Natural killer cell (primary cell): ENCODE measurements around the gene EPAS1. TPM values are rescaled to one million over a fixed set of nuclear protein-coding genes. Genes with fewer than 3 reads are reported as not detected.

Source experiments
- ATAC-seq, 3 donors: fragments of 150-1000 bp in 2 of 3; fragments of 200-7000 bp in 1 of 3; cut with Tn5 transposase; 1 replicate in 1 of 3; 2 replicates in 2 of 3; pipeline ENCODE4 v1.10.0; 2021; ENCODE audit warnings: mild to moderate bottlenecking in 2 of 3, moderate library complexity in 2 of 3
- DNase-seq, 2 donors: peaks; one replicate each; pipeline versions ENCODE4 v3.0.0 to v3.0.0-alpha.2; 2013 to 2021; ENCODE audit warnings: mixed read lengths in 1 of 2
- H3K27ac ChIP-seq: one replicate; pipeline ENCODE4 v1.5.1; 2013; ENCODE audit warnings: mild to moderate bottlenecking, low read length
- H3K27me3 ChIP-seq: one replicate; pipeline ENCODE4 v1.6.1; 2013; ENCODE audit warnings: low read length; ENCODE audit not compliant: control insufficient read depth, insufficient read depth
- H3K36me3 ChIP-seq: one replicate; pipeline ENCODE4 v1.6.1; 2013; ENCODE audit warnings: low read length; ENCODE audit not compliant: control insufficient read depth, insufficient read depth
- H3K4me1 ChIP-seq: one replicate; pipeline ENCODE4 v1.6.1; 2013; ENCODE audit warnings: low read length; ENCODE audit not compliant: control insufficient read depth, insufficient read depth
- H3K4me3 ChIP-seq: one replicate; pipeline ENCODE4 v1.5.1; 2013; ENCODE audit warnings: low read length
- H3K9me3 ChIP-seq: one replicate; pipeline ENCODE4 v1.6.1; 2013; ENCODE audit warnings: low read length; ENCODE audit not compliant: control insufficient read depth, insufficient read depth
- H3K27ac Mint-ChIP-seq, 2 donors: one replicate each; pipeline ENCODE4 v1.8.0; 2022; ENCODE audit warnings: mild to moderate bottlenecking in 2 of 2, mixed read lengths in 2 of 2, moderate library complexity in 1 of 2
- H3K27me3 Mint-ChIP-seq, 2 donors: one replicate each; pipeline ENCODE4 v1.8.0; 2022; ENCODE audit warnings: low read depth in 2 of 2, mixed read lengths in 2 of 2
- H3K36me3 Mint-ChIP-seq: one replicate; pipeline ENCODE4 v1.8.0; 2022; ENCODE audit warnings: mixed read lengths
- H3K4me1 Mint-ChIP-seq, 2 donors: one replicate each; pipeline ENCODE4 v1.8.0; 2022; ENCODE audit warnings: mixed read lengths in 2 of 2
- H3K4me3 Mint-ChIP-seq: one replicate; pipeline ENCODE4 v1.8.0; 2022; ENCODE audit warnings: mild to moderate bottlenecking, moderate library complexity, mixed read lengths
- H3K9me3 Mint-ChIP-seq, 2 donors: one replicate each; pipeline ENCODE4 v1.8.0; 2022; ENCODE audit warnings: mixed read lengths in 2 of 2
- WGBS: methylation state at CpG from one replicate; pipeline ENCODE4 v1.1.7; 2013; ENCODE audit warnings: missing lambda C conversion rate; ENCODE audit not compliant: insufficient coverage; 5-methylcytosine and 5-hydroxymethylcytosine counted together
- intact Hi-C: fragments of 100-400 bp; cut with micrococcal nuclease; formaldehyde crosslinking; loops from one replicate; pipeline ENCODE4 v1.14.2; 2022
- total RNA-seq, 4 donors: library from RNA; stranded (reverse); fragments of 120-200 nt in 1 of 4; gene quantifications; one replicate each; pipeline versions ENCODE4 v1.2.3 to v1.2.4, GENCODE V29; 2013 to 2022
- TF ChIP-seq, protein P1 (sequence below): fragments of 200-600 bp; IDR thresholded peaks from one replicate; pipeline ENCODE4 v1.8.0; 2022; ENCODE audit warnings: antibody characterized with exemption

Gene EPAS1
- total RNA-seq, 3 donors from 2014 or later (not counting 1 experiment from before 2014, with no cell fraction given) = 2.1 to 61.4 (median 3.6) TPM

DNA sequence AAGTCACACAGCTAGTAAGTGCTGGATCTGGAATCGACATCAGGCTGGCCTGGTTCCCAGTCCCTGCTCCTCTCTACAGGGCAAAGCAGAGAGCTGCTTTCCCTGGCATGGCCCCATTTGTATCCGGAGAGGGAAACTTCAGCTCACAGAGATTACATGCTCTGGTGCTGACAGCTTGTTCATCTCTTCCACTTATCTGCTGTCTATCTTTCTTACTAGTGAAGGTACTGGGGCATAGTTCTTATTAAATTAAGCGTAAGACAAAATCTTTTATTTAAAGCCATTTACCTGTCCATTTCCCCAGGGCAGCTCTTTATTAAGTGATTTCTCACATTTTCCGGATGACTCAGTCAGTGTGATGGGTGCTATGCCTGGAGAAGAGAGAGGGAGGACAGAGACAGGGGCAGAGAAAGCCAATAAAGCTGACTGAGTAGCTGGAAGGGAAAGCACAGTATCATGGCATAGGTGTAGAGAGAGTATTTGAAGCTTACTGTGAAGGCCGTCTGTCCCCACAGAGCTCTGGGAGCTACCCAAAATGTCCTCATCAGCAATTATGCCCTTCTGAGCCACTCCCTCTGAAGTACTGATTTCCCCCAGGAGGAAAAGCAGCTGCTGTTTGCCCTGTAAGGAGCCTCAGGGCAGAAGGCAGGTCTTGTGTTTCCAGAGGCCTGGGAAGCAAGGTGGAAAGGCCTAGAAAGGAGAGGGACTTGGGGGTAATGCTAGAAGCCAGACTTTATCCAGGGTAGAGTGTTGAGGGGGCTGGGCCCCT lies 44.1 kb upstream of the EPAS1 start:
- Mint-ChIP-seq H3K27me3 (peaks cover 5 to 7% of the 10 kb centered on the region in 2 donors), H3K9me3 (no peaks in the 10 kb centered on the region), H3K27ac (peak overlapping the region in 1 of 2 donors; percentile 38), H3K4me3 (no peak overlapping the region), H3K36me3 (no peaks in the 10 kb centered on the region), H3K4me1 (no peaks in the 10 kb centered on the region)
- intact Hi-C loops = no loop called here
- WGBS = 91% methylated on average over 5 of the region's 5 CpGs
- Histone ChIP-seq H3K9me3 (no peaks in the 10 kb centered on the region), H3K36me3 (no peaks in the 10 kb centered on the region), H3K27ac (no peak overlapping the region), H3K27me3 (no peaks in the 10 kb centered on the region), H3K4me1 (no peaks in the 10 kb centered on the region), H3K4me3 (no peak overlapping the region)
- TF ChIP-seq, protein P1, sequence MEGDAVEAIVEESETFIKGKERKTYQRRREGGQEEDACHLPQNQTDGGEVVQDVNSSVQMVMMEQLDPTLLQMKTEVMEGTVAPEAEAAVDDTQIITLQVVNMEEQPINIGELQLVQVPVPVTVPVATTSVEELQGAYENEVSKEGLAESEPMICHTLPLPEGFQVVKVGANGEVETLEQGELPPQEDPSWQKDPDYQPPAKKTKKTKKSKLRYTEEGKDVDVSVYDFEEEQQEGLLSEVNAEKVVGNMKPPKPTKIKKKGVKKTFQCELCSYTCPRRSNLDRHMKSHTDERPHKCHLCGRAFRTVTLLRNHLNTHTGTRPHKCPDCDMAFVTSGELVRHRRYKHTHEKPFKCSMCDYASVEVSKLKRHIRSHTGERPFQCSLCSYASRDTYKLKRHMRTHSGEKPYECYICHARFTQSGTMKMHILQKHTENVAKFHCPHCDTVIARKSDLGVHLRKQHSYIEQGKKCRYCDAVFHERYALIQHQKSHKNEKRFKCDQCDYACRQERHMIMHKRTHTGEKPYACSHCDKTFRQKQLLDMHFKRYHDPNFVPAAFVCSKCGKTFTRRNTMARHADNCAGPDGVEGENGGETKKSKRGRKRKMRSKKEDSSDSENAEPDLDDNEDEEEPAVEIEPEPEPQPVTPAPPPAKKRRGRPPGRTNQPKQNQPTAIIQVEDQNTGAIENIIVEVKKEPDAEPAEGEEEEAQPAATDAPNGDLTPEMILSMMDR = no peak
- DNase-seq = no peak
- ATAC-seq = no peak

DNA sequence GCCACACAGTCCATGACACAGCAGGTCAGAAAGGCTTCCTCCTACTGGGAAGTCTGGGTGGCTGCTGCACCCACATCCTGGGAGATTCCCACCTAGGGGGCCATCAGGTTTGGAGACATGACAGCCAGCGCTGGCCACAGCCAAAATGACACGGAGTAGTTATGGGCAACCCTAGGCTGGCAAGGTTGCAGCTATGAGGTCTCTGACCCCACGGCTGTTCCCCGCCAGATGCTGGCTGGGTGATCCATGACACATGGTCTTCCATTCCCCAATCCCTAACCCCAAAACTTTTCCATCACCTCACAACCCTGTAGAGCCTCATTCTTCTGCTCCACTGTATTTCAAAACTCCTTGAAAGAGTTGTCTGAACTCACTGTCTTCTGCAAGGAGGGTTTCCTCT lies 42.7 kb upstream of the EPAS1 start:
- TF ChIP-seq, protein P1 = no peak
- Mint-ChIP-seq H3K4me3 (no peak overlapping the region), H3K27me3 (peaks cover 2 to 3% of the 10 kb centered on the region in 2 donors), H3K36me3 (no peaks in the 10 kb centered on the region), H3K27ac (no peak overlapping the region), H3K4me1 (peaks cover 7 to 8% of the 10 kb centered on the region in 2 donors), H3K9me3 (no peaks in the 10 kb centered on the region)
- intact Hi-C loops = no loop called here
- Histone ChIP-seq H3K4me1 (peaks cover 3% of the 10 kb centered on the region), H3K4me3 (no peak overlapping the region), H3K9me3 (no peaks in the 10 kb centered on the region), H3K36me3 (no peaks in the 10 kb centered on the region), H3K27ac (no peak overlapping the region), H3K27me3 (no peaks in the 10 kb centered on the region)
- ATAC-seq (no peak), DNase-seq (no peak)
- 81% methylated on average over 4 of the region's 4 CpGs for WGBS

DNA sequence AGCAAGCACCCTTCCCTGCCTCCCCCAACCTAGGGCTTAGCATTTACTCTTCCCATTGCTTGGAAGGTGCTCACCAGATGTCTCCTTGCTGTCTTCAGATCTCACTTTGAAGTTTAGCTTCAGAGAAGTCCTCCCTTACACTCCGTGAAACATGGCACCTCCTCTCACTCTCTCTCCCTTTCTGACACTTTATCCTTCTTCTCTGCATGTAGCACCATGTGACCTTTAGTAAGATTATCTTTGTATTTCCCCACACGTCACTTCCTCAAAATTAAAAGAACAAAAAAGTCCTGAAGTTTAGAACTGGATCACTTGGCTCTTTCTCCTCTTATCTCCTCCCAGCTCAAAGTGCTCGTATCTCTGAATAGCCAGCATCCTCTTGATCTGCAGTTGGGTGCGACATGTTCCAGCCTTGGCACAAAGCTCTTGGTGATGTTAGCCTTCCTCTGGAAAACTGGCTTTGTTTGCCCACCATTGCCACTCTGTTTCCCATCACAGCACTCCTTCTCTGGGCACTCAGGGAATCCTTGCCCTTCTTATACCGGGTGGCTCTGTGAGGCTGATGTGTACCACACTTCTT lies 40.6 kb upstream of the EPAS1 start:
- H3K27ac ChIP-seq = no peak overlapping the region
- TF ChIP-seq, protein P1 = no peak
- H3K27me3 ChIP-seq = no peaks in the 10 kb centered on the region
- no peaks in the 10 kb centered on the region for H3K36me3 ChIP-seq
- H3K4me3 ChIP-seq = no peak overlapping the region
- no peaks in the 10 kb centered on the region for H3K36me3 Mint-ChIP-seq
- no peak overlapping the region for H3K27ac Mint-ChIP-seq
- no peak overlapping the region for H3K4me3 Mint-ChIP-seq
- intact Hi-C loops = no loop called here
- H3K27me3 Mint-ChIP-seq = no peaks in the 10 kb centered on the region
- DNase-seq (no peak), ATAC-seq (no peak)
- peaks cover 7 to 10% of the 10 kb centered on the region in 2 donors for H3K4me1 Mint-ChIP-seq
- peaks cover 4% of the 10 kb centered on the region for H3K4me1 ChIP-seq
- H3K9me3 ChIP-seq = no peaks in the 10 kb centered on the region
- 81% methylated on average over 5 of the region's 5 CpGs for WGBS
- no peaks in the 10 kb centered on the region for H3K9me3 Mint-ChIP-seq
